GM10266 (cell line): ENCODE results near the gene CD6.

ENCODE experiments used
- DNase-seq: peaks from one replicate; pipeline ENCODE4 v3.0.0; 2012; ENCODE audit errors: extremely low spot score
- CTCF ChIP-seq: IDR thresholded peaks from 2 replicates; pipeline ENCODE4 v1.5.1; 2012; ENCODE audit warnings: mild to moderate bottlenecking, low read depth; ENCODE audit not compliant: control insufficient read depth, insufficient read depth; ENCODE audit errors: missing control alignments

The CD6 gene

DNA sequence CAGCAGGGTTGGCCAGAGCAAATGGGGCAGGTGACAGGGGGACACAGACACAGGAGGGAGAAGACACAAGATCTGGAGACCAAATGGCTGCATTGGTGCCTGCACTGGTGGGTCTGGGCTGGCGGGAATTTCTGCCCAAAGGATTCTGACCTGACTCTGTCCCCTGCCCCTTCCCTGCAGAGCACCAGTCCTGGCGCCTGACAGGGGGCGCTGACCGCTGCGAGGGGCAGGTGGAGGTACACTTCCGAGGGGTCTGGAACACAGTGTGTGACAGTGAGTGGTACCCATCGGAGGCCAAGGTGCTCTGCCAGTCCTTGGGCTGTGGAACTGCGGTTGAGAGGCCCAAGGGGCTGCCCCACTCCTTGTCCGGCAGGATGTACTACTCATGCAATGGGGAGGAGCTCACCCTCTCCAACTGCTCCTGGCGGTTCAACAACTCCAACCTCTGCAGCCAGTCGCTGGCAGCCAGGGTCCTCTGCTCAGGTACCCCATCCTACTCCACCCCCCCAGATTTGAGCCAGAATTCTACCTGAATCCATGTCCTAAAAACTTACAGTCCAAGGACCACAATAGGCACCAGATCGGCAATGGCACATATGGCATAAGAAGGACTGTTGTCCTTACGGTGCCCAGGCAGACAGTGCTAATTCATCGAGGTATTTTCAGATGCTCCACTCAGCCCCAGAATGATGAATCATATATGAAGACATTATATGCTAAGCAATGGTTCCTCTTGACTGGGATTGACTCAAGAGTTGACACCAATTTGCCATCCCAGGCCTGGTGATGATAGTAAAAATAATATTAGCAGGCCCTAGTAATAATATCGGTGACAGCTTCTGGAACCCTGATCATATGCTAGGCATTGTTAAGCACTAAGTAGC lies 38.2 kb downstream of the CD6 start:
- TF ChIP-seq CTCF: no peak
- DNase-seq: no peak

DNA sequence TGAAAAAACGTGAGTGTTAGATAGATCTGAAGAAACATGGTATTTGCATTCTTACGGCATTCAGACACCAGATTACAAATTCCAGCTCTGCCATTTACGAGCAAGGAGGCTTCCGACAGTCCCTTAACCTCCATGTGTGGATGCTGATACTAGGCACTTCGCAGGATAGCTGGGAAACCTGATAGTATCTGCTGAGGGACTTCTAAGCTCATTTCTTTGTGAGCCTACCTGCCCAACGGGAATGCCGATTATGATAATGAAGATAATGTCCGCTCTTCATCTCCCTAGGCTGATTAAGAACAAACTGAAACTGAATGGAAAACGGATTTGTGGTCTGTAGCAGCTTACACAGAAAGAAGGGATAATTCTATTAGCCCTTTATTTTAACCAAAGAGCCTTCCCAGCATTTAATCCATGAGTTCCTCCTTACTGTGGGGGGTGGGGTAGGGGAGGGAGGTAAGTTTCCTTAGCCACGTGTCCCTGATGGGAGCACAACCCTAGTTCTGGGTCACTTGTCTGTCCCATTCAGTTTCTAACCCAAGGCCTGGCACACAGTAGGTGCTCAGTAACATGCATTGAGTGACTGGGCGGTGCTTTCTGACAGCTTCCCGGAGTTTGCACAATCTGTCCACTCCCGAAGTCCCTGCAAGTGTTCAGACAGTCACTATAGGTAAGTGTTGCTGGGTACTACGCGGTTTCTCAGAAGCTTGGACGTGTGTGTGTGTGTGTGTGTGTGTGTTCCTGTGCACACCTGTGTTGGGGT lies 39.2 kb downstream of the CD6 start:
- no peak for DNase-seq
- TF ChIP-seq CTCF: no peak

DNA sequence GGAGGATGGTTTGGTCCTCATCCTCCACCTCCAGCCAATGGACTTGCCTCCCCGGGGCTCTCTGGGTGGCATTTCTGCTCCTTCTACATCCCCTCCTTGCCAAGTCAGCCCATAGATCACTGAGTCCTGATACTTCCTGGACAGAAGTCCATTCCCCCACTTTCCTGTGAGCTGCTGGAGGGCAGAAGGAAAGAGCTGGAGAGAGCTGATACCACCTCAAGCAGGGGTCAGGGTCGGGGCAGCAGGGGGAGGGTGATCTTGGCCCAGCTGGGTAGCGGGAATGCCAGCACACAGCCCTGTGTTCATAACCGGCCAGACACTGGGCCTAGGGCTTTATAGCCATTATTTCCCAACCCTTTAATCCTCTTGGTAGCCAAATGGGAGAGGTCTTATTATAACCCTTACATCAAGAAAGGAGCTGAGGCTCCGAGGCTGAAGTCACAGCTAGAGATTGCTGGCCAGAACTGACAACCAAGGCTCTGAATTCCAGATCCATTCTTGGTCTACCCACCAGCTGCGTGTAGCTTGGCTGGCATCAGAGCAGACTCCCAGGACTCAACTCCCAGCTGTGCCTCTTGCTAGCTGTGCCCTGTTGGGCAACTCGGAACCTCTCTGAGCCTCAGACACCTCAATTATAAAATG lies 39.9 kb downstream of the CD6 start:
- DNase-seq: no peak
- TF ChIP-seq CTCF: no peak

- no peak for DNase-seq
- no peak for TF ChIP-seq CTCF
Measured at GRCh38 chr11:61011950-61012736, 40.7 kb downstream of the CD6 start.

DNA sequence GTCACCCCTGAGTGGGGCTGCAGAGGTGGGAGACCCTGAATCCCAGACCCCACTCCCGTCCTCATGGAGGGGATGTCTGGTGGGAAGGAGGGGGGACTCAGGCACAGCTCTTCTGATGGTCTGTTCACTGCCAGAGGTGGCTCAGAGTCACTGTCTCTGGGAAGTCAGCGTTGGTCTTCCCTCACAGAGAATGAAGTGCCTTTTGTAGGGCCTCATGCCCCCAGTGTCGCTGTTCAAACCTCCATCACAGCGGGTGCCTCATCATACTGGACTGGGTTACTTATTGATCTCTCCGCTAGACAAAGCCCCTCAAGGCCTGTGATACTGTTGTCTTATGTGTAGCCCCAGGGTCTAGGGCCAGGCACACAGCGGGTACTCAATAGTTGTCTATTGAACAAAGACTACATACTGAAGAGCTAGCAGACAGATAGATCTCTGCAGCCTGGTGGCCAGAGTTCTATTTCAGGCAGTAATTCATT lies 41.3 kb downstream of the CD6 start:
- no peak for TF ChIP-seq CTCF
- DNase-seq: no peak

- TF ChIP-seq CTCF: no peak
- DNase-seq: no peak
Measured at GRCh38 chr11:61018059-61018458, 46.6 kb downstream of the CD6 start.
